CD4-positive, alpha-beta T cell treated with Interleukin-21 for 1 hour (primary cell): Measurements from ENCODE around the gene ABAT.
"Not testable (repeated sequence)": the region's sequence is repeated elsewhere in the genome, so short reads cannot be mapped to it uniquely, and the experiment has no call there.

ENCODE experiments used
- DNase-seq: peaks from one replicate; pipeline ENCODE4 v3.0.0-alpha.2; 2020

The ABAT gene

DNA sequence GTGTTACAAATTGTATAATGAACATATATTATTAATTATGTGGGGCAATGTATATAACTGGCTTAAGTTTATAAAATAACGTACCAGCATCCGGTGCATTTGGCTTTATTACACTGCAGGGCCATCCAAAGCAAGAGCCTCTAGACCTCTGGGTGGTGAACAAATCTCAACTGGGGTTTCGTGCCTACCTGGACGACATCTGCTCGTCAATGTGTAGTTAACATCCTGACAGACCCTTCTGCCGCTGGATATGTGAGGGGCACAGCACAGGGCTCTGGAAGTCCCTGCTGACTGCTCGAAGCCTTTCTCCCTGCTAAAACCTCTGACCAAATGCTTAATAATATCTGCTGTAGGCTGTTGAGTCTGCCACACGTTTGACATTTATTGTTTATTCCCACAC, 120.7 kb downstream of the ABAT start:
- no peak for DNase-seq

GRCh38 chr16:8795818-8796217, 121.4 kb downstream of the ABAT start:
- DNase-seq, result no peak

- no peak for DNase-seq
These were observed 122.3 kb downstream of the ABAT start for GRCh38 chr16:8796469-8797363.

GRCh38 chr16:8797364-8798173, 123.2 kb downstream of the ABAT start, which contains the start of the genes PMM2 and TMEM186:
Gene PMM2, plus strand, starts transcription at chr16:8797839. Its CDS starts 44 bp downstream, at chr16:8797883.
Gene TMEM186, minus strand, starts transcription at chr16:8797639. Its CDS starts 25 bp downstream, at chr16:8797614.
- DNase-seq, result peak; percentile 96

GRCh38 chr16:8798174-8798527, 123.7 kb downstream of the ABAT start:
- DNase-seq, result no peak

- DNase-seq, result no peak
These were observed 124.2 kb downstream of the ABAT start for GRCh38 chr16:8798535-8799157.

- no peak for DNase-seq
These were observed 127.3 kb downstream of the ABAT start for GRCh38 chr16:8801701-8802100.

DNA sequence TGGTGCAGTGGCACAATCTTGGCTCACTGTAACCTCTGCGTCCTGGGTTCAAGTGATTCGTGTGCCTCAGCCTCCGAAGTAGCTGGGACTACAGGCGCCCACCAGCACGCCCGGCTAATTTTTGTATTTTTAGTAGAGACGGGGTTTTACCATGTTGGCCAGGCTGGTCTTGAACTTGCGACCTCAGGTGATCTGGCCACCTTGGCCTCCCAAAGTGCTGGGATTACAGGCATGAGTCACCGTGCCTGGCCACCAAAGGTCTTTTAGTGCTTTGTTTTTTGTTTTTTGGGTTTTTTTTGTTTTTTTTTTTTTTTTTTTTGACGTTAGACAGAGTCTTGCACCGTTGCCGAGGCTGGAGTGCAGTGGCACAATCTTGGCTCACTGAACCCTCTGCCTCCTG, 129.3 kb downstream of the ABAT start:
- DNase-seq, result not testable (repeated sequence)

GRCh38 chr16:8804313-8804712, 129.9 kb downstream of the ABAT start:
- no peak for DNase-seq

DNA sequence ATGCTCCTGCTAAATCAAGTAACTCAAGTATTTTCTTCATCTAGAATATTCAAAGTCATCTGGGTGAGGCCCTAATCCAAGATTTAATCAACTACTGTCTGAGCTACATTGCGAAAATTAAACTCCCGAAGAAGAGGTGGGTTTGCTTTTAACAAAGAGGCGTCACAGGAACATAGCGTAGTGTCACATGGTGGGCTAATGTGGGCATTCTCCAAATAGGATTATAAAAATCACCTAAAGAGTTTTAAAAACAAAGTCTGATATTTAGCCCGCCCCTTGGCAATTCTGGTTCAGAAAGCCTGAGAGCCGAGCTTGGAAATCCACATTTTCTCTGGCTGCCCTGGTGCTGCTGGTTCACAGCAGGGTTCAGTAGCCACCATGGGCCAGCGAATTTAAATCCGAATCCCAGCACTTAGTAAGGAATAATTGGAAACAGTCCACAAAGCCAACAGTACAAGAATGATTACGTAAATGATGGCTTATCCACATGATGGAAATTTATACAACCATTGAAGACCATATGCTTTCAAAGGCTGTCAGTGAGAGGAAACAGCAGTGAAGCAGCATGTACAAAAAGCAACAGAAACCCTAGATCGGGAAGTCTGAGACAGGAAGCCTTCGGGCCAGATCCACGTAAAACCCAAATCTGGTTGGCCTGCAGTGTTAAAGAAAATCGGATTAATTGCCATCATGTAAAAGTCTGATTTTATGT, 132.0 kb downstream of the ABAT start:
- DNase-seq, result no peak

- DNase-seq, result no peak
These were observed 132.8 kb downstream of the ABAT start for GRCh38 chr16:8807189-8807588.

GRCh38 chr16:8808009-8808408, 133.6 kb downstream of the ABAT start:
- no peak for DNase-seq

- no peak for DNase-seq
These were observed 134.4 kb downstream of the ABAT start for GRCh38 chr16:8808613-8809353.

GRCh38 chr16:8812162-8812843, 137.9 kb downstream of the ABAT start:
- no peak for DNase-seq

- DNase-seq, result no peak
These were observed 139.8 kb downstream of the ABAT start for GRCh38 chr16:8814095-8814806.

DNA sequence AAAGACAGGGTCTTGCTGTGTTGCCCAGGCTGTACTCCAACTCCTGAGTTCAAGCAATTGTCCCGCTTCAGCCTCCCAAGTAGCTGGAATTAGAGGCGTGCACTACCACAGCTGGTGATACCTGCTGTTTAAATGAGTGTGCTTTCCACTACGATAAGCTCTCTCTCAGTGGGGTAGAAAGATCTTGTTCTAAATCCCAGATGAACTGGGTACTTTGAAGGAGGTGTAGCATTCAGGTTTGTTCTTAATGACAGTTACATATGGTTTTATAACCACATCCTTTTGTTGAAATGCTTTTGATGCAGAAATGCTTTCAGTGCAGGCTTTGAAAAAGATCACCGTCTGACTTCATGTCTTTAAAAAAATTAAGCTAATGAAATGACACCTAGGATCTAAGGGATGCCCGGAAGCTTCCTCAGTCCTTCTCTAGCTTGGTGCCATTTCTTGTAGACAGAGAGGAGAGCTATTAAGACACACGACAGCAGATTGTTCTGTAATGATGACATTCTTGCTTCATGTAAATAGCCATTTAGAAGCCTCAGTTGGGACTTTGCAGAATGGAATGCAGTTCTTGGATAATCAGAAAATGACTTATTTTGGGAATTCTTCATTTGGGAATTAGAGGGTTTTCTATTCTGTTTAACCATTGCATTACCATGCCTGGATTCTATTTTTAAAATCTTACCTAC, 142.7 kb downstream of the ABAT start:
- DNase-seq, result peak; percentile 19

GRCh38 chr16:8818504-8819270, 144.3 kb downstream of the ABAT start:
- no peak for DNase-seq

- DNase-seq, result no peak
These were observed 145.1 kb downstream of the ABAT start for GRCh38 chr16:8819411-8820034.

DNA sequence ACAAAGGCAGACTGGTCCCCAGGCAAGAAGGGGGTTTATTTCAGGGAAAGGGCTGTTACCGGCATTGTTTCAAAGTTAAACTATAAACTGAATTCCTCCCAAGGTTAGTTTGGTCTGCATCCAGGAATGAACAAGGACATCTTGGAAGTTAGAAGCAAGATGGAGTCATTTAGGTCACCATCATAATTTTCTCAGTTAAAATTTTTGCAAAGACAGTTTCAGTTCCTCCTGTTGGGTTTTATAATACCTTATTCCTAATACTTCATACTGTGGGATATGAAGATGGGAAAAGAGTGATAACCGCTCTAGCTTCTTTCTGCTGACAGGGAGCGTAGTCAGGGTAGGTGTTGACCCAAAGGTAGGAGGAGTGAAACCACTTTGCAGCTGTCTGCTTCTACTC, 148.0 kb downstream of the ABAT start:
- no peak for DNase-seq
